ENCODE results near the gene DIP2C.

GRCh38 chr10:389261-389790 is 300.1 kb downstream of the DIP2C start:
- TF ChIP-seq CTCF (conservative IDR thresholded peaks at IDR 0.05; ENCODE audit: low read length) (no peak), EZH2phosphoT487 (IDR thresholded peaks at IDR 0.05; ENCODE audit: borderline replicate concordance) (no peak)

Measured in Loucy (cell line).